Right renal cortex interstitium (tissue), 3 donors: ENCODE results near the gene LRFN2. TPM values are rescaled to one million over a fixed set of nuclear protein-coding genes. Genes with fewer than 3 reads are reported as not detected.

Experiments
- DNase-seq, 3 donors: peaks; one replicate each; pipeline ENCODE4 v3.0.0-alpha.2; 2013; ENCODE audit warnings: low read depth in 3 of 3, low spot score in 2 of 3
- polyA plus RNA-seq, 3 donors: library from polyadenylated mRNA; unstranded; fragments of 120-200 nt; gene quantifications; one replicate each; pipeline ENCODE4 v1.2.1, GENCODE V29; 2013; ENCODE audit not compliant: insufficient read length in 3 of 3

LRFN2 gene
- polyA plus RNA-seq, 3 donors, result 1.0 to 1.2 (median 1.1) TPM

DNA sequence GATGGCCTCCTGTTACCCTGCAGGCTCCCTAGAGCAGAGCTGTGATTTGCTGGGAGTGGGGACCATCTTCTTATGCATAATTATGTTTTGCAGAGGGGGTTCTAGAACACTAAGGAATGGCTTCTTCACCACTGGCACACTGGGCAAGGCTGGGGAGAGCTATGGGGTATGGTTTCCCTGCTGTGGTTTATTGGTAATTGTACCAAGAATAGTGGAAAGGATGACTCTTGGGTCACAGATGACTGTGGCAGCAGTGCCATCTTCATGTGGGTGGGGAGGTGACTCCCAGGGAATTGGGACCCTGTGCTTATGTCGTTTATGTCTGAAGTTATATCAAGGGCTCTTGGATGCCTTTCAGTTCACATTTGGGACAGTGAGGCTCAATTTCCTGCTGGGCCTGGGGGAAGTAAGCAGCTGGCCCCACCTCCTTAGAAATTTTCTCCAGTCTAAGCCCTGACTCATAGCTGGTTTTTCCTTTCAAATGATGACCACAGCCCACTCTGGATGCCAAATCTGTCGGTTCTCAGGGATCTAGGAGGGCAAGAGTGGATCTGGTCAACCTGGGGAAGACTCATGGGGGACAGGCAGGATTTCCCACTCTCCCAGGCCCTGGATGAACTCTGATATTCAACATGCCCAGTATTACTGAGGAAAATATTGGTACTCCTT, 230.8 kb downstream of the LRFN2 start:
- no peak for DNase-seq

DNA sequence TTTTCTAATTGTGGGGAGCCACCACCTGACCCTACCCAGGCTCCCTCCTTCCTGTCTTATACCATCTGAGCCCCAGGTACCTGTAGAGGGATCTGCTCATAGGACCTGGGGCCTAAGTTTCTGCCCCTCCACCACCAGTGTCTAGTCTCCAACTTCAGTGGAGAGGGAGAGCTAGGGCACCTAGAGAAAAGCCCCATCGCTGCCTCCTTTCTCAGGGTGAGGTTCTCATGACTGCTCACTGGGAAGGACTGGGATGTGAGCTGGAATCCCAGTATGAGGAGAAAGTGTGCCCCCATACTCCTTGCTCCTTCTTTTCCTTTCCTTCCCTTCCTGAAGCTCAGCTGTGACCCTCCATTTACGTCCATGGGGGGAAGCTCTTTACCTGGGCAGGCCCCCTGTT, 231.6 kb downstream of the LRFN2 start:
- DNase-seq, result no peak

DNA sequence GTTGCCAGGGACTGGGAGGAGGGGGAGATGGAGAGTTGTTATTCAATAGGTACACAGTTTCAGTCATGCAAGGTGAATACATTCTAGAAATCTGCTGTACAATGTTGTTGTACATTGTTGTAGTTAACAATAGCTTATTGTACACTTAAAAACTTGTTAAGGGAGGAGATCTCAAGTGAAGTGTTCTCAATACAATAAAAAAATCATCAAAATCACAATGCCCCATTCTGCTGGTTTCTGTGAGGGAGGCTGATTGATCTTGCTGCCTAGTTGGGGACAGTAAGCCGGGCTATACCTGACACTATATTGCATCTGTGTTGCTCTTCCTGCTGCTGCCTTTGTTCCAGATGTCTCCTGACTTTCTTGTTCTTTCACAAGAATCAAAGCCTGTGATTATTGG, 232.1 kb downstream of the LRFN2 start:
- DNase-seq, result no peak

DNA sequence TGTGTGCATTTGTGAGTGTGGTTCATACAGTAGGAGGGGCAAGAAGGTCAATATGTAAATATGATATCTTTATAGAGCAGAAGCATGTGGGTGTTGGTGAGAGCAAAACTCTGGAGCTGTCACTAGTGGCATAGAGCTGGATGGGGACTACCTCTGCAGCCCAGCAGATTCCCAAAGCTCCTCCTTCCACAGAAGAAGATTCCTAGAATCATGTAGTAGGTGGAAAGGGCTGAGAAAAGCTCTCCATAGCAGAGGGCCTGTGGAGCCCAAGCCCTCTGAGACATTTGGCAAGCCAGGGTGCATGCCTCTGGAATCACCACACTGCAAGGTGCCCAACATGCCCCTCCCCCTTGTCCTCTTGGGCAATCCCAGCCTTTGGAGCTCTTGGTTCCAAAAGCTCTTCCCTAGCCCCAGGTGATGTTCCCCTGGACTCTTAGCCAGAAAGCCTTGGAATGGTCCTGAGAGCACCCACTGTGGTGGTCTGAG, 233.2 kb downstream of the LRFN2 start:
- no peak for DNase-seq

DNA sequence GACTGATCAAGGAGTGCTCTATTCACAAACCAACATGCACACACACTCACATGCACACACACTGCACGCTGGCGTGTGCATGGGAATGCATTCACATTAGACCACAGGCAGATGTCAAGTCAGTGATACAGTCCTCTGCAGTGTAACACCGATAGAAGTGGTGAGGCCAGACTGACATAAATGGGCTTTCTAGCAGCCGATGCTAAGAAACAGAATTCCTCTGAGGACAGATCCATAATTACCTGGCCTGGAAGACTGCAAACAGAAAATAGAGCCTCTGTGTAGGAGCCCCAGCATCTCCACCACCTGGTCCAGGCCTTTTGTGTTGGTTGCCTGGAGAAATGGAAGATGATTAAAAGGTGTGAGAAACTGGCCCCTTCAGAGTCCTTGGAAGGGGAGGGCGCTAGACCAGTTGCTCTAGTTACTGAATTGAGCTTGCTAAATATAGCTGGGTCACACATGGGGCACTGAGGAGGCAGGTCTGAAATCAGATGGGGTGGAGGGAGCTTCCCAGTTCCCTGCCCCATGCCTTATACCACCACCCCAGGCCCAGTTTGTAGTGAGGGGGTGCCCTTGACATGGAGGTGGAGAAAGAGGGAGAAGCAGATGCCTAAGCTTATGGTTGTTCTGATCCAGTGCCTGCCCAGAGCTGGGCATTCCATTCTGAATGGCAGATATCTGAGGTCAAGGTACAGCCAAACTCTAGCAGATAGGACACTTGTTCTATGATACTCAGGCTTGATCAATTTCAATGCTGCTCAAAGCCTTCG, 233.8 kb downstream of the LRFN2 start:
- DNase-seq, result no peak

DNA sequence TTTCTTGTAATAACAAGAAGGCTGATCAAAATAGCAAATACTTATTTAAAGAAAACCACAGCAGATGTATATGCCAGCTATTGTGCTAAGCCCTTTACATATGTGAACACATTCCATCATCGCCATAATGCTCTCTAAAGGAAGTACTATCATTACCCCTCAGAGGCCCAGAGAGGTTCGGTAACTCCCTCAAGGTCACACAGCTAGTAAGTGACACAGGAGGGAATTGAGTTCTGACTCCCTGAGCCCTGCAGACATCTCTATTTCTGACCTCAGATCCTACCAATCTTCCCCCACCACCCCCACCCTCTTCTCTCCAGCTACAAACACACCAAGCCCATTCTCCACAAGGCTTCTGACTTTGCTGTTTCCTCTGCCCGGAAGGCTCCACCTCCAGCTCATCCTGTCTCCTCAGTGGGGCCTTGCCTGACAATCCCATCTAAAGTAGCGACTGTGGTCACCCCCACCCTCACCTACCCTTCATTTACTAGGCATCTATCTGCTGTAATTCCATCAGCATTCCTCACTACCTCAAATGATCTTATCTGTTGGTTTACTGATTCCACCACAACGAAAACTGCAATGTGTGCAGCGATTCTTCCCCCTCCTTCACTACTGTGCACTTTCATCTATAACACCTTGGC, 234.5 kb downstream of the LRFN2 start:
- DNase-seq, result no peak

DNA sequence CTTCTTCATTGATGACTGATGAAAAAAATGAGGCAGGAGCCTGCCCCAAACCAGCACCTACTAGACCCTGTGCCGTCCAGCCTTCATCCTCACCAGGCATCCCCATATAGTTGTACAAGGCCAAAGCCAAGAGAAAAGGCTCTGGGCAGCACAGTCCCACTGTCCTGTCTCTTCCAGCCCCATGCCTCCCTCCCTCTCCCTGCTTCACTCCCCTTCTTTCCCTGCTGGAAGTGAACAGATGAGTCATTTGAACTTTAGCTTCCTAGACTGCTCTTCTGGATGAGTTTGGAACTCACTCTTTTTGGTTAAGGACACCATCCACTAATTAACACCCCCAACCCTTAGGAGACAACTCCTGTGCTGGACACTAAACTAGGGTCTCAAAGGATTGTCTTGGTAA, 235.2 kb downstream of the LRFN2 start:
- DNase-seq, result no peak

DNA sequence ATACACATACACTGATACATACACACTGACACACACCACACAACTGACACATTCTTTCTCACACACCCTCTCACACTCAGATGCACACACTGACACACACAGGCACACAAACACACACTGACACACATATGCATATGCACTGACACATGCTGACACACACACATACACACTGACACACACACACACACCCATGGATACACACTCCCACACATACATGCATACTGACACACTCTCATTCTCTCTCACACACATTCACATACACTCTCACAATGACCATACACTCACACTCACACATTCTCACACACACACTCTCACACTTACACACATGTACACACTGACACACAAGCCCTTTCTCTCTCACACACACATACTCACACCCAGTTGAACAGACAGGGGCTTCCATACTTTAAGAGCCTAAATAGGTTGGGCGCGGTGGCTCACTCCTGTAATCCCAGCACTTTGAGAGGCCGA, 236.4 kb downstream of the LRFN2 start:
- no peak for DNase-seq

DNA sequence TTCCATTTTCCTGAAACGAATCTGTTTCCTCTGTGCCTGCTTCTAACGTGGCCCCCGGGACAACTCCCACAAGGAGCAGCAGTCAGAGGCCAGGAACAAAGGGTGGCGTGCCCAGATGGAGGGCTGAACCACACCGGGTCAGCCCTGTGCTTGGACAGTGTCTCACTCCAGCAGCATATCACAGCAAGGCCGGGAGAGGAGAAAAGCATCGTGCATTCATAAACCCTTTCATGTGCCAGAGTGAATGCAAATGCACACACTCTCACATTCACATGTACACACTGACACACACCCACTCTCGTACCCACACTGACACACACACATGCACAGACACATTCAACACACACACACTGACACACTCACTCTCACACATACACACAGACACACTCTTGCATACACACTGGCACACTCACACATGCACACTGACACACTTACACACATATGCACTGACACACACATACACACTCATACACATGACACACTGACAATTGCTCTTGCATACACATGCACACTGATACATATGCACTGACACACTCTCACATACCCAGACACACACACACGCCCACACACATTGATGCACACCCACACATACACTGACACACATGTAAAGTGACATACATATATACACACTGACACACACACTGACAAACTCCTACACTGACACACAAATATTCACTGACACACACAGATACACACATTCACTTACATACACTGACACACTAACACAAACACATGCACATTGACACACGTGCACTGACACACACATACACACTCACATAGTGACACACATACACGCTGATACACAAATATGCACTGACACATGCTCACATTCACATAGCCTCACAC, 237.0 kb downstream of the LRFN2 start:
- DNase-seq, result no peak

DNA sequence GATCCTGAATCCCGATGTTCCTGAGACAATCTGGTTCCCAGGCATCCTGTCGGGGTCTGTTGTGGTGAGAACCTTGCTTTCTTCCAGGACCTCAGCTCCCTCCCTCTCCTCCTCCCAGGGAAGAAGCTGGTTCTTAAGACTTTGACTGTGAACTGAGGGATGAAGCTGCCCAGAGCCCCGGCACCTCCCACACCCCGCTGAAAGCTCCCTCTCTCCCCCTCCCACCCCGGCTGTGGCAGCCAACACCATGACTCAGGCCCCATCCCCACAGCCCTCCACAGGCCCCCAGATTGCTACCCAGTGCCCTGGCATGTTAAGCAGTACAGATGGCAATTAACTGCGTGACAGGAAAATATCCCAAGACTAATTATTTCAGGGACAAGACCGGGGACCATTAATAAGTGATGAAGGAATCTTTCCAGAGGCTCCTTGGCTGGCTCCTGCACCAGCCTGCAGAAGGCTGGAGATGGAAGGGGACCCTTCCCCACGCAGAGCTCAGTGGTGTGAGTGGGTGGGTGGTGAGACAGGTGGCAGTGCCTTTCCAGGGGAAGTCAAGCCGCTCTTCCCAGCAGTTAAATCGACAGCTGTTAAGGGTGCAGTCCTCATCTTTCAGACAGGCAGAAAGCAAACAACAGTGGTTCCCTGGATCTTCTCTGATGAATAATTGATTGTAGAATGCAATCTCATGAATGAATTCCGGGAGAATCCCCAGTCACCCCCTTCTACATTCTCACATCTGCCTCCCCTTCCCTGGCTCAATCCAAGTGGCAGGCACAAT, 237.9 kb downstream of the LRFN2 start:
- no peak for DNase-seq

DNA sequence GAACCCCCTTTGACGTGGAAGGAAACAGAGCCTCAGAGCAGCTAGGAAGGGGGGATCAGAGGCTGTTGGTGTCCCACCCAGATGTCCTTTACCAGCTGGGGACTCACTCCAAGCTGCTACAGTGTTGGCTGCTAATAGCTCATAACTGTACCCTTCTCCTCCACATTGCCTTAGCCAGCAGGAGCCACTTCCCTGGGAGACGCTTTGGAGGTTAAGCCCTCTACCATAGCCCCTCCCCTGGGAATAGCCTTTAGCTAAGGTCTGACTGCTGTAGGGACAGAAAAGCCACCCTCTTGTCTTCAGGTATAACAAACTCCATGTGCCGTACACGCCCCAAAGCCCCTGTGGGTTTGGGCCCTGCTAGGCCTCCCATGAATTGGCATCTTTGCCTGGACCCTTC, 238.6 kb downstream of the LRFN2 start:
- DNase-seq, result no peak

DNA sequence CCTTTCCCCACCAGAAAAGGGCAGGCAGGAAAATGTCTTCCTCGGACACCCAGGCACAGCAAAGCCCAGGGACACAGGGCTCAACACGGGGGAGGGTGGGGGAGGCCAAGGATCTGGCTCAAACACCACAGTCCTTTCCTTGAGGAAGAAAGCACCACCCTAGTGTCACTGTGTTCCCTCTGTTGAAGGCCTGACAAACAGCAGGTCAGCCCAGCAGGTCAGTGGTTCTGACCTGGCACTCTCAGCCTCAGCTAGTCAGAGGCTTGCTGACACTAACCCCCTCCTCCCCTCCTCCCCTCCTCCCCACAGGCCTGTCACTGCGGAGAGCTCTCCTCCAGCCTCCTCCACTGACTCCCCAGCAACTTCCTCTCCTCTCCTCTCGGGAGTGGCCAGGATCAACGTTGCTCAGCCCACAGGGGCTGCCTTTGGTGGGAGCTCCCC, 239.6 kb downstream of the LRFN2 start:
- no peak for DNase-seq

DNA sequence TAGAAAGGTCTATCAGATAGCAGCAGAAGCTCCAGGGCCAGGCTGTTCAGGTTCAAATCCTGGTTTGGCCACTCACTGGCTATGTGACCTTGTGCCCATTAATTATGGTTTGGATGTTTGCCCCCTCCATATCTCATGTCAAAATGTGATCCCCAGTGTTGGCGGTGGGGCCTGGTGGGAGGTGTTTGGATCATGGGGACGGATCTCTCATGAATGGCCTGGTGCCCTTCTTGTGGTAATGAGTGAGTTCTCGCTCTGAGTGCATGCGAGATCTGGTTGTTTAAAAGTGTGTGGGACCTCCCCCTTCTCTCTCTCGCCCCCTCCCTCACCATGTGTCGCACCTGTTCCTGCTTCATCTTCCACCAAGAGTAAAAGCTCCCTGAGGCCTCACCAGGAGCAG, 240.9 kb downstream of the LRFN2 start:
- DNase-seq, result no peak

DNA sequence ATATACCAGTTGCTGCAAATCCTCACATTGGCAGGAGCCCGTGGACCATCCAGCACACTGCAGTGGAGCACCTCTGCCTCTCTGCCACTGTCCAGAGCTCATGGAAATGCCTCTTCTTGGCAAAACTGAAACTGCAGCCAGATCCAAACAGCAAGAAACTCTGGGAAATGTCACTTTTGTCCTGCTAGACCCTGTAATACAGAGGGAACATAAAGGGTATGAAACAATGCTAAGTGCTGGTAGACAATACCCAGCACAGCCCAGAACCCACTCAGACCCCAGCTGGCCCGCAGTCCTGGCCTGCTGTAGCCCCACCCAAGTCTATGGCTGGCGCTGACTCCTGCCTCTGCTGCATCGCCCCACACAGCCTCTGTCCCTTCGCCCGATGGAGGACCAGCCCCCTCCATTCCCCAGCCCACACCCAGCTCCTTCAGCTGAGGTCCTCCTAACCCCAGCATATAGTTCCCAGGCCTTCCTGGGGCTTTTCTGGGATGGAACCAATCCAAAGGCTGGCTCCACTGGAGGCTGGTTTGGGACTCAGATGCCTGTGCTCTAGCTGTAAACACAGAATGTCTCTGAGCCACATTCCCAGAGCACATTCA, 242.5 kb downstream of the LRFN2 start:
- no peak for DNase-seq

DNA sequence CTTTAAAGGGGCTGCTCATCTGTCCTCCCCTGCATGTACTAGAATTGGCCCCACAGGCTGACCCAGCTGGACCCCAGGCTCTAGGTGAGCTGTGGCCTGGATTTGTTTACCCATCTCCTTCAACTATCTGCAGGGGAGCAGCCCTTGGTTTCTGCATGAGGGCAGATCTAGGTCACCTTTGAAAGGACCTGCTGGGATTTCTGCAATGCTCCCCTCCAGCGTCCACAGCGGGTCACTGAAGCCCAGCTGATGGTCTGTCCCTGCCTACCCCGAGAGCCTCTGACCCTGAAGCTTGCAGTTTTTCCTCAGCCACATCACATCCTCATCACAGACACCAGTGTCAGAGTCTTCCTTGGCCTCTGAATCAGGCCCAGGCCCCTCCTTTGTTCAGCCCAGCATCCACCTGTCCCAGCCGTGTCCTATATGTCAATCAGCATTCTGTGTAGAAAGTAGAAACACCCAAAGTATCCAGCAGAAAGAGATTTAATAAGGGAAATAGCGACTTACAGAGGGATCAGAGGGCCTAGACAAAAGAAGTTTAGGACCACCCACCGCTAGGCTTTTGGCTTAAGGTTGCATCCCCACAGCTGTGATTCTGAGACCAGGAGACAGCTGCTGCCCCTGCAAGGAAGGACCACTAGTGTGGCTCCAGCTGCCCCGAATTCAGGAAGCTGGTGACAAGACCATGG, 243.1 kb downstream of the LRFN2 start:
- DNase-seq, result no peak

DNA sequence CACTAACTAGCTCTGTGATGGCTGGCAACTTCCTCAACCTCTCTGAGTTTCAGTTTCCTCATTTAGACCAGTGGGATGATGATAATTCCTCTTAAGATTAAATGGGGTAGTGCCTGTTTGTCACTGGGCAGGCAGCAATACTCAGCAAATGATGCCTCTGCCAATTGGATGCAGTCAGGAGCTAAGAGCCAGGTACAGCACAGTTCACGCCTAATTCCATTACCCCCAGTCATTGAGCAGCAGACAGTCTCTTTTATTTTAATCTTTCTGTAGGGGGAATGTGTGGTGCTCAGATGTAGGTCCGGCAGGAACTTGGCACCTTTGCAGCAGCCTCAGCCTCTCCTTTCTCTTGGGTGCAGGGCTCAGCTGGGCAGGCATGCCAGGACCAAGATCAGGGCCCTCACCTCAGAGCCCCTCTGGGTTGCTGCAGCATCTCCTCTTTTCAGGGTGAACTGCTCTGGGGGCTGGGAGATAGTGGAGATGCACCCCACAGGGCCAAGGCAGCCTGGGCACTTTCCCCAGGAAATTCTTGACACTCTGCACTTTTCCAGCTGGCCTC, 243.8 kb downstream of the LRFN2 start:
- DNase-seq, result no peak

DNA sequence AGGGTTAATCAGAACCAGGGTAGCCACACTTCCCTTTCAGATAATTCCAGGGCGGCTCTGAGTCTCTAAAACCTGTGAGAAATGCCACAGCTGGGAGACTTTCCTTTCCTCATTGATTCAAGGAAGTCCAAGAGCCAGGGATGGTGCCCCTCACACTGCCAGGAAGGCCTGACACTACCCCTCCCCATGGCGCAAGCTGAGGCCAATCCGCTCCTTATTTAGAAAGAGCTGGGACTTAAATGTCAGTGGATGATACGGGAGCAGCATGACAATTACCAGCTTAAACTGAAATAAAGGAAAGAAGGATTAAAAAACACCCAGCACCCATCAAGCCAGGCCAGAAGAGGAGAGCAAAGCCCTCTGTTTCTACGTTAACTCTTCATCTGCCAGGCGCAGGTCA, 244.4 kb downstream of the LRFN2 start:
- no peak for DNase-seq

DNA sequence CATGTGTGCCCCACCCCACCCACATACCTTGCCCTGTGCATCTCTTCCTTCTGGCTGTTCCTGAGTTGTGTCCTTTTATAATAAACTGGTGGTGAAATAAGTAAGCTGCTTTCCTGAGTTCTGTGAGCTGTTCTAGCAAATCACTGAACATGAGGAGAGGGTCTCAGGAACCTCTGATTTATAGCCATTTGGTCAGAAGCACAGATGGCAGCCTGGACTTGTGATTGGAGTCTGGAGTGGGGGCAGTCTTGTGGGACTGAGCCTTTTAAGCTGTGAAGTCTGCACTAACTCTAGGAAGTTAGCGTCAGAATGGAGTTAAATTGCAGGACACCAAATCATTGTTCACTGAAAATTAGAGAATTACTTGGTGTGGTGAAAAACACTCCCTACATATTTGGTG, 245.4 kb downstream of the LRFN2 start:
- DNase-seq, result no peak
